OCI-LY1 (cell line): Measurements from ENCODE around the gene KRT75.

Source experiments
- CTCF ChIP-seq: fragments of 200-600 bp; sonication (generic), shearing (Covaris generic); IDR thresholded peaks from 2 replicates; pipeline ENCODE4 v1.5.1; 2017; ENCODE audit warnings: mild to moderate bottlenecking, antibody characterized with exemption, low read length, moderate library complexity, mixed read lengths
- EZH2 ChIP-seq: fragments of 200-600 bp; sonication (generic), shearing (Covaris generic); IDR thresholded peaks from 2 replicates; pipeline ENCODE4 v1.8.0; 2017; ENCODE audit warnings: borderline replicate concordance, mixed run types, mild to moderate bottlenecking, antibody characterized with exemption, low read length, moderate library complexity, mixed read lengths

- TF ChIP-seq CTCF = no peak
- no peak for TF ChIP-seq EZH2
Measured at GRCh38 chr12:52403561-52403960, 30.6 kb downstream of the KRT75 start.
